HEK293 (cell line): ENCODE data around the gene COQ8A.
A peak's percentile ranks its signal among the peaks of the same experiment; 100 is the strongest.

Experiments used
- CTCF ChIA-PET: fragments of 350-600 bp; formaldehyde crosslinking; extraction: SDS; loops from one replicate; lab custom pipeline; 2021; ENCODE audit warnings: antibody characterized with exemption; lab: Yijun Ruan, JAX
- POLR2A ChIA-PET: fragments of 300-600 bp; formaldehyde crosslinking; extraction: SDS; loops from one replicate; lab custom pipeline; 2020; ENCODE audit warnings: antibody characterized with exemption, inconsistent platforms; lab: Yijun Ruan, JAX
- H3K27ac ChIP-seq: fragments of 200-500 bp; sonication (Bioruptor generic); 2 replicates; pipeline ENCODE4 v1.5.1; 2014; ENCODE audit warnings: low read depth, low read length, control low read depth, inconsistent platforms; ENCODE audit errors: extremely low read depth
- H3K36me3 ChIP-seq, 2 experiments: fragments of 200-500 bp in 1 of 2; sonication (Bioruptor generic) in 1 of 2; 1 replicate in 1 of 2; 2 replicates in 1 of 2; pipeline ENCODE4 v1.5.1; 2014 to 2017; ENCODE audit warnings: inconsistent platforms in 2 of 2, low read length in 2 of 2; ENCODE audit not compliant: control insufficient read depth in 2 of 2, insufficient read depth in 1 of 2
- H3K4me1 ChIP-seq: fragments of 200-500 bp; sonication (Bioruptor generic); 2 replicates; pipeline ENCODE4 v1.5.1; 2014; ENCODE audit warnings: mild to moderate bottlenecking, low read length, inconsistent platforms; ENCODE audit not compliant: control insufficient read depth, insufficient read depth
- H3K4me3 ChIP-seq: 2 replicates; pipeline ENCODE4 v1.5.1; 2011; ENCODE audit warnings: low read depth, mild to moderate bottlenecking, control low read depth, low read length, moderate library complexity
- H3K9me3 ChIP-seq: fragments of 200-500 bp; sonication (Bioruptor generic); 2 replicates; pipeline ENCODE4 v1.5.1; 2014; ENCODE audit warnings: low read depth, low read length, inconsistent platforms; ENCODE audit not compliant: control insufficient read depth, insufficient read depth
- GLI2 ChIP-seq: fragments of 450-650 bp; formaldehyde crosslinking; IDR thresholded peaks from 2 replicates; pipeline ENCODE4; 2017; ENCODE audit warnings: missing biosample characterization, missing genetic modification characterization, low read depth, borderline replicate concordance
- REPIN1 ChIP-seq: fragments of 450-650 bp; formaldehyde crosslinking; IDR thresholded peaks from 2 replicates; pipeline ENCODE4 v1.5.1; 2017; ENCODE audit warnings: missing biosample characterization, missing genetic modification characterization, low read depth
- SP3 ChIP-seq: fragments of 450-650 bp; formaldehyde crosslinking; IDR thresholded peaks from 2 replicates; pipeline ENCODE4 v1.5.1; 2016; ENCODE audit warnings: missing biosample characterization, missing genetic modification characterization
- ZBTB21 ChIP-seq: fragments of 450-650 bp; formaldehyde crosslinking; IDR thresholded peaks from 2 replicates; pipeline ENCODE4 v1.5.1; 2017; ENCODE audit warnings: missing biosample characterization, missing genetic modification characterization
- ZBTB49 ChIP-seq: fragments of 450-650 bp; formaldehyde crosslinking; IDR thresholded peaks from 2 replicates; pipeline ENCODE4 v1.5.1; 2016; ENCODE audit warnings: missing biosample characterization, missing genetic modification characterization, low read depth
- ZNF133 ChIP-seq: fragments of 450-650 bp; formaldehyde crosslinking; IDR thresholded peaks from 2 replicates; pipeline ENCODE4 v1.5.1; 2016; ENCODE audit warnings: missing biosample characterization, missing genetic modification characterization
- ZNF138 ChIP-seq: fragments of 450-650 bp; formaldehyde crosslinking; IDR thresholded peaks from 2 replicates; pipeline ENCODE4 v1.5.1; 2016; ENCODE audit warnings: missing biosample characterization, missing genetic modification characterization, borderline replicate concordance
- ZNF140 ChIP-seq: fragments of 450-650 bp; formaldehyde crosslinking; IDR thresholded peaks from 2 replicates; pipeline ENCODE4 v1.5.1; 2016; ENCODE audit warnings: missing biosample characterization, missing genetic modification characterization
- ZNF157 ChIP-seq: fragments of 450-650 bp; formaldehyde crosslinking; IDR thresholded peaks from 2 replicates; pipeline ENCODE4 v1.5.1; 2016; ENCODE audit warnings: missing biosample characterization, missing genetic modification characterization
- ZNF391 ChIP-seq: fragments of 450-650 bp; formaldehyde crosslinking; IDR thresholded peaks from 2 replicates; pipeline ENCODE4 v1.5.1; 2016; ENCODE audit warnings: low read depth, missing biosample characterization, missing genetic modification characterization, borderline replicate concordance
- ZNF530 ChIP-seq: fragments of 450-650 bp; formaldehyde crosslinking; IDR thresholded peaks from 2 replicates; pipeline ENCODE4 v1.5.1; 2016; ENCODE audit warnings: low read depth, missing biosample characterization, missing genetic modification characterization
- ZNF623 ChIP-seq: fragments of 450-650 bp; formaldehyde crosslinking; IDR thresholded peaks from 2 replicates; pipeline ENCODE4 v1.5.1; 2016; ENCODE audit warnings: missing biosample characterization, missing genetic modification characterization
- ZNF768 ChIP-seq: fragments of 450-650 bp; formaldehyde crosslinking; IDR thresholded peaks from 2 replicates; pipeline ENCODE4 v1.5.1; 2018; ENCODE audit warnings: missing biosample characterization, mild to moderate bottlenecking, missing genetic modification characterization
- TF ChIP-seq, protein P1 (sequence below): fragments of 450-650 bp; formaldehyde crosslinking; IDR thresholded peaks from 2 replicates; pipeline ENCODE4 v1.5.1; 2016; ENCODE audit warnings: missing biosample characterization, missing genetic modification characterization
- TF ChIP-seq, protein P2 (sequence below): fragments of 450-650 bp; IDR thresholded peaks from 2 replicates; pipeline ENCODE4 v1.5.1; 2018; ENCODE audit warnings: missing biosample characterization, missing genetic modification characterization
- TF ChIP-seq, protein P3 (sequence below): fragments of 450-650 bp; formaldehyde crosslinking; IDR thresholded peaks from 2 replicates; pipeline ENCODE4 v1.5.1; 2016; ENCODE audit warnings: missing biosample characterization, missing genetic modification characterization, borderline replicate concordance

COQ8A gene

GRCh38 chr1:227009937-227010336, 69.8 kb downstream of the COQ8A start:
- Histone ChIP-seq H3K36me3 (peaks cover 5 to 6% of the 10 kb centered on the region in 2 experiments), H3K27ac (no peak overlapping the region), H3K4me1 (no peaks in the 10 kb centered on the region), H3K9me3 (no peaks in the 10 kb centered on the region), H3K4me3 (no peak overlapping the region)
- CTCF ChIA-PET, result interaction anchor here (1.2 kb wide), 1 partner anchor 31 kb away, joined by 6 read pairs; no protein-coding TSS in a partner anchor
- POLR2A ChIA-PET, result no interaction called here
- TF ChIP-seq ZNF768 (tag by site-specific recombination) (no peak), ZNF530 (tag by site-specific recombination) (no peak), ZNF138 (tag by site-specific recombination) (no peak), REPIN1 (tag by site-specific recombination) (no peak)
- TF ChIP-seq, protein P1, sequence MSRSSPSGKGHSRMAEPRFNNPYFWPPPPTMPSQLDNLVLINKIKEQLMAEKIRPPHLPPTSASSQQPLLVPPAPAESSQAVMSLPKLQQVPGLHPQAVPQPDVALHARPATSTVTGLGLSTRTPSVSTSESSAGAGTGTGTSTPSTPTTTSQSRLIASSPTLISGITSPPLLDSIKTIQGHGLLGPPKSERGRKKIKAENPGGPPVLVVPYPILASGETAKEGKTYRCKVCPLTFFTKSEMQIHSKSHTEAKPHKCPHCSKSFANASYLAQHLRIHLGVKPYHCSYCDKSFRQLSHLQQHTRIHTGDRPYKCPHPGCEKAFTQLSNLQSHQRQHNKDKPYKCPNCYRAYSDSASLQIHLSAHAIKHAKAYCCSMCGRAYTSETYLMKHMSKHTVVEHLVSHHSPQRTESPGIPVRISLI, result no peak

DNA sequence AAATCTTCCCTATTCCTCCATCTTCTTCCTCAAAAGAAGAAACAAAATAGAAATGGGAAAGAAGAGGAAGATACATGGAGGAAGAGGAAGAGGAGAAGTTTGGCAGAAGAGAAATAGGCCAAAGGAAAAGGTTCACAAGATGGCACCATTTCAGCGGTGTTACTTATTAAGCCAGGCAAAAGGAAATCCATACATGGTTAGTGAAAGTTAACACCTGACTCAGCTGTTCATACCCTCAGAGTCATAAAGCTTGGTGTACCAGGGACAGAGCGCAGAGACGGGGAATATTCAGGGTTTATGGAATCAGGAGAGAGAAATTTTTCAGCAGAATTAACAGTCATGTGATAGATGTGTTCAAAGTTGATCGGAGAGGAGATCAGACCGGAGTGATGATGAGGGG, 70.6 kb downstream of the COQ8A start:
- H3K27ac ChIP-seq, result no peak overlapping the region
- H3K9me3 ChIP-seq, result no peaks in the 10 kb centered on the region
- ChIA-PET POLR2A (no interaction called here), CTCF (interaction anchor here (0.5 to 1.2 kb wide), 4 partner anchors 13 to 402 kb away, joined by 3 to 6 read pairs (median 4); no protein-coding TSS in a partner anchor)
- H3K4me1 ChIP-seq, result no peaks in the 10 kb centered on the region
- no peak for TF ChIP-seq ZBTB49 (tag by site-specific recombination)
- TF ChIP-seq, protein P2, sequence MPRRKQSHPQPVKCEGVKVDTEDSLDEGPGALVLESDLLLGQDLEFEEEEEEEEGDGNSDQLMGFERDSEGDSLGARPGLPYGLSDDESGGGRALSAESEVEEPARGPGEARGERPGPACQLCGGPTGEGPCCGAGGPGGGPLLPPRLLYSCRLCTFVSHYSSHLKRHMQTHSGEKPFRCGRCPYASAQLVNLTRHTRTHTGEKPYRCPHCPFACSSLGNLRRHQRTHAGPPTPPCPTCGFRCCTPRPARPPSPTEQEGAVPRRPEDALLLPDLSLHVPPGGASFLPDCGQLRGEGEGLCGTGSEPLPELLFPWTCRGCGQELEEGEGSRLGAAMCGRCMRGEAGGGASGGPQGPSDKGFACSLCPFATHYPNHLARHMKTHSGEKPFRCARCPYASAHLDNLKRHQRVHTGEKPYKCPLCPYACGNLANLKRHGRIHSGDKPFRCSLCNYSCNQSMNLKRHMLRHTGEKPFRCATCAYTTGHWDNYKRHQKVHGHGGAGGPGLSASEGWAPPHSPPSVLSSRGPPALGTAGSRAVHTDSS (tag by site-specific recombination), result peak; percentile 34; the same call in 1 of the 2 replicates
- no peak overlapping the region for H3K4me3 ChIP-seq
- peaks cover 5 to 13% of the 10 kb centered on the region in 2 experiments for H3K36me3 ChIP-seq

- POLR2A ChIA-PET, result no interaction called here
- Histone ChIP-seq H3K9me3 (no peaks in the 10 kb centered on the region), H3K36me3 (peaks cover 15 to 20% of the 10 kb centered on the region in 2 experiments), H3K27ac (no peak overlapping the region), H3K4me1 (no peaks in the 10 kb centered on the region), H3K4me3 (no peak overlapping the region)
- CTCF ChIA-PET, result interaction anchor here (0.5 to 0.6 kb wide), 2 partner anchors 26 to 177 kb away, joined by 3 to 4 read pairs; no protein-coding TSS in a partner anchor
- no peak for TF ChIP-seq ZNF391 (tag by site-specific recombination)
- no peak for TF ChIP-seq ZNF133
- no peak for TF ChIP-seq ZNF623
- no peak for TF ChIP-seq ZNF140 (tag by site-specific recombination)
- TF ChIP-seq ZNF157, result no peak
- TF ChIP-seq SP3, result no peak
- TF ChIP-seq GLI2 (tag by site-specific recombination), result no peak
- TF ChIP-seq, protein P3, sequence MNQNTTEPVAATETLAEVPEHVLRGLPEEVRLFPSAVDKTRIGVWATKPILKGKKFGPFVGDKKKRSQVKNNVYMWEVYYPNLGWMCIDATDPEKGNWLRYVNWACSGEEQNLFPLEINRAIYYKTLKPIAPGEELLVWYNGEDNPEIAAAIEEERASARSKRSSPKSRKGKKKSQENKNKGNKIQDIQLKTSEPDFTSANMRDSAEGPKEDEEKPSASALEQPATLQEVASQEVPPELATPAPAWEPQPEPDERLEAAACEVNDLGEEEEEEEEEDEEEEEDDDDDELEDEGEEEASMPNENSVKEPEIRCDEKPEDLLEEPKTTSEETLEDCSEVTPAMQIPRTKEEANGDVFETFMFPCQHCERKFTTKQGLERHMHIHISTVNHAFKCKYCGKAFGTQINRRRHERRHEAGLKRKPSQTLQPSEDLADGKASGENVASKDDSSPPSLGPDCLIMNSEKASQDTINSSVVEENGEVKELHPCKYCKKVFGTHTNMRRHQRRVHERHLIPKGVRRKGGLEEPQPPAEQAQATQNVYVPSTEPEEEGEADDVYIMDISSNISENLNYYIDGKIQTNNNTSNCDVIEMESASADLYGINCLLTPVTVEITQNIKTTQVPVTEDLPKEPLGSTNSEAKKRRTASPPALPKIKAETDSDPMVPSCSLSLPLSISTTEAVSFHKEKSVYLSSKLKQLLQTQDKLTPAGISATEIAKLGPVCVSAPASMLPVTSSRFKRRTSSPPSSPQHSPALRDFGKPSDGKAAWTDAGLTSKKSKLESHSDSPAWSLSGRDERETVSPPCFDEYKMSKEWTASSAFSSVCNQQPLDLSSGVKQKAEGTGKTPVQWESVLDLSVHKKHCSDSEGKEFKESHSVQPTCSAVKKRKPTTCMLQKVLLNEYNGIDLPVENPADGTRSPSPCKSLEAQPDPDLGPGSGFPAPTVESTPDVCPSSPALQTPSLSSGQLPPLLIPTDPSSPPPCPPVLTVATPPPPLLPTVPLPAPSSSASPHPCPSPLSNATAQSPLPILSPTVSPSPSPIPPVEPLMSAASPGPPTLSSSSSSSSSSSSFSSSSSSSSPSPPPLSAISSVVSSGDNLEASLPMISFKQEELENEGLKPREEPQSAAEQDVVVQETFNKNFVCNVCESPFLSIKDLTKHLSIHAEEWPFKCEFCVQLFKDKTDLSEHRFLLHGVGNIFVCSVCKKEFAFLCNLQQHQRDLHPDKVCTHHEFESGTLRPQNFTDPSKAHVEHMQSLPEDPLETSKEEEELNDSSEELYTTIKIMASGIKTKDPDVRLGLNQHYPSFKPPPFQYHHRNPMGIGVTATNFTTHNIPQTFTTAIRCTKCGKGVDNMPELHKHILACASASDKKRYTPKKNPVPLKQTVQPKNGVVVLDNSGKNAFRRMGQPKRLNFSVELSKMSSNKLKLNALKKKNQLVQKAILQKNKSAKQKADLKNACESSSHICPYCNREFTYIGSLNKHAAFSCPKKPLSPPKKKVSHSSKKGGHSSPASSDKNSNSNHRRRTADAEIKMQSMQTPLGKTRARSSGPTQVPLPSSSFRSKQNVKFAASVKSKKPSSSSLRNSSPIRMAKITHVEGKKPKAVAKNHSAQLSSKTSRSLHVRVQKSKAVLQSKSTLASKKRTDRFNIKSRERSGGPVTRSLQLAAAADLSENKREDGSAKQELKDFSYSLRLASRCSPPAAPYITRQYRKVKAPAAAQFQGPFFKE (tag by site-specific recombination), result no peak
- TF ChIP-seq ZBTB21 (tag by site-specific recombination), result no peak
Measured at GRCh38 chr1:227016990-227017389, 76.9 kb downstream of the COQ8A start.
